GM12864 (cell line): ENCODE data around the gene STPG3.

ENCODE experiments used
- DNase-seq: peaks from one replicate; pipeline ENCODE4 v3.0.0-alpha.2; 2011; ENCODE audit warnings: low read depth
- H3K4me3 ChIP-seq: 2 replicates; pipeline ENCODE4 v1.5.1; 2011; ENCODE audit warnings: mild to moderate bottlenecking, low read depth, low read length, control low read depth
- CTCF ChIP-seq: IDR thresholded peaks from 2 replicates; pipeline ENCODE4 v1.5.1; 2011; ENCODE audit warnings: low read depth, mild to moderate bottlenecking, moderate library complexity, low read length, control low read depth, inconsistent platforms; ENCODE audit errors: missing control alignments

The STPG3 gene

GRCh38 chr9:137230705-137231371 lies 20.2 kb upstream of the STPG3 start, which contains the start of gene SLC34A3:
TSS of gene SLC34A3 (plus strand) at chr9:137230901. CDS start at chr9:137231703, 802 bp downstream.
- no peak for DNase-seq
- no peak within 1 kb of the TSS for H3K4me3 ChIP-seq
- no peak for TF ChIP-seq CTCF

DNA sequence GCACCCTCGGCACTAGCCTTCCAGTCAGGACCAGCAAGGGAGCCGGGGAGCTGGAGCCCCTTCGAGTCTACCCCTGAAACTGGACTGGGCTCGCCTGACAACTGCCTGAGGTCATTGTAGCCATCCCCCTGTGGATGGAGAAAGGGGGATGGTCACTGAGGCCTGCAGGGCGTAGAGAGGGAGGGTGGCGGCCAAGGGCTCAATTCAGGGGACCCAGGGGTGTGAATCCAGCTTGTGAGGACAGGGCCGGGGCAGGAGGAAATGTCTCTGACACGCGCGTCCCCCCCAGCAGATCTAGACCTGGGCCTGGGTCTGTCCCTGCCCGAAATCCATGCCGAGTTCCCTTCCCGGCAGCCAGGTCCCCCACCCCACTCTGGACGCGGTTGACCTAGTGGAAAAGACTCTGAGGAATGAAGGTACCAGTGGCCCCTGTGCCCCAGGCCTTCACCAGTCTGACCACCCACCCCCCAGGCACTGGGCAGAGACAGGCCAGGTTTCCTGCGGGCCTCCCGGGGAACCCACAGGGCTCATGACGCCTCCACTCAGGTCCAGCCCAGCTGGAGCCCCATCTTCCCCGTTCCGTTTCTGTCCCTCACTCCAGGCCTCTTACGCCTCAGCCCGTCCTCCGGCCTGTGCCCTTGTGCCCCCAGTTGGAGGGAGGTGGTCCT lies 19.6 kb upstream of the STPG3 start:
- TF ChIP-seq CTCF = no peak
- H3K4me3 ChIP-seq = no peak overlapping the region

DNA sequence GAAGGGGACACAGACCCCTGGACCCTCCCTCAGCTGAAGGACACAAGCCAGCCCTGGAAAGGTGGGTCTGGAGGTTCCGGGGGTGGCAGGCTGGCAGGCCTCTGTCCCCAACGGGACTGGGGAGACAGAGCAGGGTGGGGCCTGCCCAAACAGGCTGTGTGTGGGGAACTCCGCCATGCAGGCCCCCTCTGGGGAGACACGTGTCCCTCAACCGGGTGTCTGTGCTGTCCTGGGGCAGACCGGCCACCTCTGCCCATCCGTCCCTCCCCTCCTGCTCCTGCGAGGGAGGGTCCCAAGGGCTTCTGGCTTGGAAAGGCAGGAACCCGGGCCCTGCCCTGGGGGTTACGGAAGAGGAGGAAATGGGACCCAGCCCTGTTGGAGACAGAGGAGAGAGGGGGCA lies 19.0 kb upstream of the STPG3 start:
- DNase-seq = no peak
- H3K4me3 ChIP-seq = no peak overlapping the region
- no peak for TF ChIP-seq CTCF

More for the DNA sequence above, 19.6 kb upstream of the STPG3 start:
- DNase-seq = no peak

DNA sequence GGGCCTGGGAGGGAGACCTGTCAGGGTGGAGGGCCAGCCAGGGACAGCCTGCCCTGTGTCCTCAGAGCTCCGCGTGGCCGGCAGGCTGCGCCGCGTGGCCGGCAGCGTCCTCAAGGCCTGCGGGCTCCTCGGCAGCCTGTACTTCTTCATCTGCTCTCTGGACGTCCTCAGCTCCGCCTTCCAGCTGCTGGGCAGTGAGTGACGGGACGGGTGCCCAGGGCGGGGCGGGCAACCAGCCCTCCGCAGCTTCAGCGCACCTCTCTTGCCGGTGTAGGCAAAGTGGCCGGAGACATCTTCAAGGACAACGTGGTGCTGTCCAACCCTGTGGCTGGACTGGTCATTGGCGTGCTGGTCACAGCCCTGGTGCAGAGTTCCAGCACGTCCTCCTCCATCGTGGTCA lies 18.6 kb upstream of the STPG3 start:
- DNase-seq = no peak
- H3K4me3 ChIP-seq = no peak overlapping the region
- TF ChIP-seq CTCF = no peak

DNA sequence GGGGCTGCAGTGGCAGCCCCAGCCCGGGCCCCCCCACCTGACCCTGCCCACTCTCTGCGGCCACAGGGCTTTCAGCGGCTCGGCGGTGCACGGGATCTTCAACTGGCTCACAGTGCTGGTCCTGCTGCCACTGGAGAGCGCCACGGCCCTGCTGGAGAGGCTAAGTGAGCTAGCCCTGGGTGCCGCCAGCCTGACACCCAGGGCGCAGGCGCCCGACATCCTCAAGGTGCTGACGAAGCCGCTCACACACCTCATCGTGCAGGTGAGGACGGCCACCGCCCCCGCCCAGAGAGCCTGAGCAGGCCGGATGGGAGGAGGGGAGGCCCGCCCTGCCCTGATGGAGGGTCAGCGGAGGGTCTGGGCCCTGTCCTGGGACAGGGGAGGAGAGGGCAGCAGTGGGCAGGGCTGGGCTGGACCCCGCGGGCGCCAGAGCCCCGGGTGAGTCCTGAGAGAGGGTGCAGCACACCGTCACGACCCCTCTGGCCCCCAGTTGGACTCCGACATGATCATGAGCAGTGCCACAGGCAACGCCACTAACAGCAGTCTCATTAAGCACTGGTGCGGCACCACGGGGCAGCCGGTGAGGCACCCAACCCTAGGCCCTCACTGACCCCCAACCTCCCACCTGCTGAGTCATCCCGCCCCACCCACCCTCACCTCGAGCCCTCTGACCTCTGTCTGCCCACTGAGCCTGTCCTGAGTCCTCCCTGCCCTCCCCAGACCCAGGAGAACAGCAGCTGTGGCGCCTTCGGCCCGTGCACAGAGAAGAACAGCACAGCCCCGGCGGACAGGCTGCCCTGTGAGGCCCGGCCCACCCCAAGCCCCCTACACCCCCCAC lies 17.7 kb upstream of the STPG3 start:
- DNase-seq = no peak
- TF ChIP-seq CTCF = no peak
- H3K4me3 ChIP-seq = no peak overlapping the region

GRCh38 chr9:137234055-137234697 lies 16.9 kb upstream of the STPG3 start:
- no peak for TF ChIP-seq CTCF
- H3K4me3 ChIP-seq = no peak overlapping the region
- DNase-seq = no peak
